HEK293 (cell line): ENCODE measurements around the gene ENTPD8.
"Not testable (repeated sequence)": the region's sequence is repeated elsewhere in the genome, so short reads cannot be mapped to it uniquely, and the experiment has no call there.

Experiments
- SP2 ChIP-seq: fragments of 450-650 bp; formaldehyde crosslinking; IDR thresholded peaks from 2 replicates; pipeline ENCODE4 v1.5.1; 2016; ENCODE audit warnings: missing biosample characterization, missing genetic modification characterization
- TCF7L2 ChIP-seq: IDR thresholded peaks from 2 replicates; pipeline ENCODE4 v1.6.1; 2011; ENCODE audit warnings: low read depth, mild to moderate bottlenecking, inconsistent platforms, low read length, moderate library complexity, borderline replicate concordance
- ZNF501 ChIP-seq: fragments of 450-650 bp; formaldehyde crosslinking; IDR thresholded peaks from 2 replicates; pipeline ENCODE4 v1.5.1; 2016; ENCODE audit warnings: missing biosample characterization, missing genetic modification characterization
- ZSCAN5A ChIP-seq: fragments of 450-650 bp; formaldehyde crosslinking; IDR thresholded peaks from 2 replicates; pipeline ENCODE4 v1.5.1; 2016; ENCODE audit warnings: missing biosample characterization, missing genetic modification characterization

- TF ChIP-seq ZNF501 (tag by site-specific recombination); ZSCAN5A (tag by site-specific recombination); SP2 (tag by site-specific recombination); TCF7L2: not testable (repeated sequence)
Measured at GRCh38 chr9:137451264-137452005, 10.3 kb upstream of the ENTPD8 start.
